H9 (cell line): ENCODE data around the gene FBXO28. TPM values are rescaled to one million over a fixed set of nuclear protein-coding genes. Genes with fewer than 3 reads are reported as not detected.

Source experiments
- DNase-seq: peaks from one replicate; pipeline ENCODE4 v3.0.0-alpha.2; 2017
- H2AFZ ChIP-seq: one replicate; pipeline ENCODE4 v1.6.1; 2013; ENCODE audit warnings: mild to moderate bottlenecking, low read length, control low read depth, moderate library complexity
- H2AK5ac ChIP-seq: 2 replicates; pipeline ENCODE4 v1.6.1; 2013; ENCODE audit warnings: low read length, control low read depth, mixed read lengths; ENCODE audit not compliant: insufficient read length
- H2BK120ac ChIP-seq: one replicate; pipeline ENCODE4 v1.6.1; 2013; ENCODE audit warnings: low read depth, mild to moderate bottlenecking, low read length, control low read depth, inconsistent platforms; ENCODE audit not compliant: poor library complexity, severe bottlenecking
- H2BK12ac ChIP-seq: 2 replicates; pipeline ENCODE4 v1.6.1; 2013; ENCODE audit warnings: low read length, control low read depth, mixed read lengths, low read depth; ENCODE audit not compliant: insufficient read length
- H2BK15ac ChIP-seq: 2 replicates; pipeline ENCODE4 v1.6.1; 2013; ENCODE audit warnings: low read depth, low read length, control low read depth
- H2BK20ac ChIP-seq: one replicate; pipeline ENCODE4 v1.6.1; 2013; ENCODE audit warnings: low read depth, mild to moderate bottlenecking, low read length, control low read depth, inconsistent platforms; ENCODE audit not compliant: poor library complexity, severe bottlenecking
- H2BK5ac ChIP-seq: 2 replicates; pipeline ENCODE4 v1.6.1; 2013; ENCODE audit warnings: low read length, control low read depth, mixed read lengths; ENCODE audit not compliant: insufficient read length
- H3K14ac ChIP-seq: 2 replicates; pipeline ENCODE4 v1.6.1; 2013; ENCODE audit warnings: low read length, control low read depth; ENCODE audit not compliant: insufficient read depth
- H3K18ac ChIP-seq: 2 replicates; pipeline ENCODE4 v1.6.1; 2013; ENCODE audit warnings: low read depth, mild to moderate bottlenecking, mixed read lengths, low read length, control low read depth; ENCODE audit not compliant: insufficient read length
- H3K23ac ChIP-seq: 2 replicates; pipeline ENCODE4 v1.6.1; 2013; ENCODE audit warnings: low read length, control low read depth, mixed read lengths, low read depth; ENCODE audit not compliant: insufficient read length
- H3K23me2 ChIP-seq: 2 replicates; pipeline ENCODE4 v1.6.1; 2013; ENCODE audit warnings: low read depth, mild to moderate bottlenecking, mixed read lengths, low read length, control low read depth; ENCODE audit not compliant: insufficient read length, poor library complexity, severe bottlenecking
- H3K27ac ChIP-seq: 2 replicates; pipeline ENCODE4 v1.5.1; 2013; ENCODE audit warnings: low read length, control low read depth, mixed read lengths, low read depth; ENCODE audit not compliant: insufficient read length
- H3K27me3 ChIP-seq: 2 replicates; pipeline ENCODE4 v1.6.1; 2013; ENCODE audit warnings: low read length, control low read depth, inconsistent platforms; ENCODE audit not compliant: insufficient read depth
- H3K4ac ChIP-seq: 2 replicates; pipeline ENCODE4 v1.6.1; 2013; ENCODE audit warnings: low read depth, mild to moderate bottlenecking, control low read depth, inconsistent platforms, low read length, moderate library complexity
- H3K4me1 ChIP-seq: 2 replicates; pipeline ENCODE4 v1.6.1; 2013; ENCODE audit warnings: low read length, control low read depth, inconsistent platforms; ENCODE audit not compliant: insufficient read depth
- H3K4me2 ChIP-seq: 2 replicates; pipeline ENCODE4 v1.6.1; 2013; ENCODE audit warnings: low read length, control low read depth, mixed read lengths; ENCODE audit not compliant: insufficient read length, insufficient read depth
- H3K56ac ChIP-seq: 2 replicates; pipeline ENCODE4 v1.6.1; 2013; ENCODE audit warnings: low read depth, mild to moderate bottlenecking, mixed read lengths, low read length, control low read depth; ENCODE audit not compliant: insufficient read length
- H3K79me1 ChIP-seq: 2 replicates; pipeline ENCODE4 v1.6.1; 2013; ENCODE audit warnings: low read depth, mild to moderate bottlenecking, moderate library complexity, low read length, control low read depth, inconsistent platforms; ENCODE audit not compliant: insufficient read depth, poor library complexity, severe bottlenecking
- H3K79me2 ChIP-seq: 2 replicates; pipeline ENCODE4 v1.6.1; 2013; ENCODE audit warnings: low read length, control low read depth, inconsistent platforms; ENCODE audit not compliant: insufficient read depth
- H3K9ac ChIP-seq: 2 replicates; pipeline ENCODE4 v1.6.1; 2013; ENCODE audit warnings: low read length, control low read depth, mixed read lengths; ENCODE audit not compliant: insufficient read length; ENCODE audit errors: extremely low read depth
- H3K9me3 ChIP-seq: one replicate; pipeline ENCODE4 v1.6.1; 2013; ENCODE audit warnings: low read depth, low read length, inconsistent platforms; ENCODE audit not compliant: control insufficient read depth
- H3T11ph ChIP-seq: one replicate; pipeline ENCODE4 v1.6.1; 2013; ENCODE audit warnings: mild to moderate bottlenecking, low read length, control low read depth, inconsistent platforms
- H4K20me1 ChIP-seq: one replicate; pipeline ENCODE4 v1.6.1; 2013; ENCODE audit not compliant: control insufficient read depth, insufficient read length, insufficient read depth
- H4K5ac ChIP-seq: 2 replicates; pipeline ENCODE4 v1.6.1; 2013; ENCODE audit warnings: low read depth, mild to moderate bottlenecking, mixed read lengths, low read length, control low read depth; ENCODE audit not compliant: insufficient read length
- H4K8ac ChIP-seq: replicated peaks from 2 replicates; pipeline ENCODE4 v1.6.1; 2013; ENCODE audit warnings: low read length, control low read depth, mixed read lengths, low read depth; ENCODE audit not compliant: insufficient read length
- H4K91ac ChIP-seq: 2 replicates; pipeline ENCODE4 v1.6.1; 2013; ENCODE audit warnings: low read depth, mild to moderate bottlenecking, moderate library complexity, mixed read lengths, low read length, control low read depth; ENCODE audit not compliant: insufficient read length
- H3K27ac Mint-ChIP-seq, 3 experiments: 2 replicates in 2 of 3; 3 replicates in 1 of 3; pipeline ENCODE4 v1.8.0; 2020 to 2021; ENCODE audit warnings: mixed read lengths in 3 of 3, mild to moderate bottlenecking in 1 of 3, moderate library complexity in 1 of 3
- H3K27me3 Mint-ChIP-seq: 2 replicates; pipeline ENCODE4 v1.8.0; 2021; ENCODE audit warnings: low read depth, mild to moderate bottlenecking, moderate library complexity, mixed read lengths
- H3K36me3 Mint-ChIP-seq, 3 experiments: 2 replicates in 2 of 3; 3 replicates in 1 of 3; pipeline ENCODE4 v1.8.0; 2020 to 2021; ENCODE audit warnings: low read depth in 3 of 3, mixed read lengths in 3 of 3; ENCODE audit not compliant: insufficient read depth in 1 of 3
- H3K4me1 Mint-ChIP-seq, 2 experiments: 2 replicates each; pipeline ENCODE4 v1.8.0; 2020; ENCODE audit warnings: mixed read lengths in 2 of 2
- H3K4me3 Mint-ChIP-seq, 2 experiments: 2 replicates in 1 of 2; 3 replicates in 1 of 2; pipeline ENCODE4 v1.8.0; 2020 to 2021; ENCODE audit warnings: mild to moderate bottlenecking in 2 of 2, mixed read lengths in 2 of 2, moderate library complexity in 1 of 2
- H3K9me3 Mint-ChIP-seq, 2 experiments: 2 replicates in 1 of 2; 3 replicates in 1 of 2; pipeline ENCODE4 v1.8.0; 2020; ENCODE audit warnings: mild to moderate bottlenecking in 2 of 2, mixed read lengths in 2 of 2, moderate library complexity in 1 of 2
- CTCF ChIP-seq: fragments of 200-600 bp; sonication (generic); conservative IDR thresholded peaks from 3 replicates; pipeline ENCODE4 v1.8.0; 2021; ENCODE audit warnings: antibody characterized with exemption, mild to moderate bottlenecking
- WGBS: extraction: QIAGEN DNeasy Blood & Tissue Kit; methylation state at CpG from one replicate; pipeline ENCODE4 v1.1.7; 2013; ENCODE audit warnings: missing lambda C conversion rate, low lambda C conversion rate, mixed read lengths; ENCODE audit not compliant: insufficient read length; ENCODE audit errors: extremely low coverage; 5-methylcytosine and 5-hydroxymethylcytosine counted together
- total RNA-seq: library from RNA; stranded (reverse); gene quantifications from 2 replicates; pipeline ENCODE4 v1.2.1, GENCODE V29; 2021

The FBXO28 gene
- total RNA-seq, 1 experiment from 2014 or later = 55.0 TPM

- Mint-ChIP-seq H3K27me3 (no peaks in the 10 kb centered on the region), H3K9me3 (no peaks in the 10 kb centered on the region; a peak in 1 of 5 replicates)
Observed at GRCh38 chr1:224132901-224133300, 19.0 kb downstream of the FBXO28 start.

More at GRCh38 chr1:224132901-224133300, 19.0 kb downstream of the FBXO28 start:
- H3K4me1 ChIP-seq = no peaks in the 10 kb centered on the region
- H3K27ac ChIP-seq = no peak overlapping the region
- no peak overlapping the region for H3K4me2 ChIP-seq
- Mint-ChIP-seq H3K4me3 (no peak overlapping the region), H3K27ac (no peak overlapping the region), H3K36me3 (peaks cover 31 to 68% (median 55%) of the 10 kb centered on the region in 3 experiments; a peak in 6 of 7 replicates), H3K4me1 (no peaks in the 10 kb centered on the region)
- no peak overlapping the region for H2BK5ac ChIP-seq
- H2BK20ac ChIP-seq = no peak overlapping the region
- H3K23ac ChIP-seq = no peak overlapping the region
- no peak overlapping the region for H3K4ac ChIP-seq
- H3K14ac ChIP-seq = no peak overlapping the region
- no peaks in the 10 kb centered on the region for H3K23me2 ChIP-seq
- no peak overlapping the region for H3K18ac ChIP-seq
- H2BK120ac ChIP-seq = no peak overlapping the region
- no peak overlapping the region for H2BK12ac ChIP-seq
- H3K9me3 ChIP-seq = no peaks in the 10 kb centered on the region
- no CpG with 5 or more reads among the region's 1 CpG for WGBS
- no peaks in the 10 kb centered on the region for H3K27me3 ChIP-seq
- no peak for TF ChIP-seq CTCF
- no peaks in the 10 kb centered on the region for H3K79me2 ChIP-seq
- no peak overlapping the region for H3K56ac ChIP-seq
- no peak overlapping the region for H2BK15ac ChIP-seq
- no peak overlapping the region for H3T11ph ChIP-seq
- no peak overlapping the region for H4K8ac ChIP-seq
- no peak overlapping the region for H4K5ac ChIP-seq
- H3K9ac ChIP-seq = no peak overlapping the region
- H4K20me1 ChIP-seq = no peaks in the 10 kb centered on the region
- no peak overlapping the region for H2AFZ ChIP-seq
- peaks cover 2% of the 10 kb centered on the region for H3K79me1 ChIP-seq
- no peak for DNase-seq
- H2AK5ac ChIP-seq = no peak overlapping the region
- H4K91ac ChIP-seq = no peak overlapping the region
